ENCODE data around the gene CDH4.

The CDH4 gene

GRCh38 chr20:61719691-61720347, 467.8 kb downstream of the CDH4 start:
- no peak overlapping the region for H3K27ac ChIP-seq
- no peak for TF ChIP-seq CTCF (conservative IDR thresholded peaks at IDR 0.05)
- no peak for TF ChIP-seq ZFX (IDR thresholded peaks at IDR 0.05)

- TF ChIP-seq ZFX (IDR thresholded peaks at IDR 0.05) (no peak), CTCF (conservative IDR thresholded peaks at IDR 0.05) (no peak)
- no peak overlapping the region for H3K27ac ChIP-seq
These were observed 468.3 kb downstream of the CDH4 start for GRCh38 chr20:61720348-61720696.

DNA sequence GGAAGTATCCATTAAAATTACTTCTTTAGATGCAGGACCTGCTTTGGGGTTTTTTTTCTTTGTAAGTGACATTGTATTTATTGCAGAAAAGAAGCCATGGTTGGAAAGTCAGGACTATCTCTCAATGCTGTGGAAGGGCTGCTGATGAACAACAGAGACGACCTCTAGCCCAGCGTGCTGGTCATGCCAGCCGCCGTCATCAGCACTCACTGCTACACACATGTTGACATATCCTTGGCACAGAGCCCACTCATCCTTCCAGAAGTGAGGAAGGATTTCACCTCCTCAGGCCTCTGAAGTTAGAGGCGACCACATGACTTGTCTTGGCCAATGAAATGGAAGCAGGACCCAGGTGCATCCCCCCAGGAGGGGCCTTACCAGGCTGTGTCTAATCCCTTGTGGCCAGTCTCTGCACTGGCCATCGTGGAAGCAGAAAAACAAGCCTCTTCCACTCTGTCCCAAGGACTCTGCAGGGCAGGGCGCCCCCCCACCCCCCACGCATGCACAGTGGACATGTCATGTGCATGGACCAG, 470.2 kb downstream of the CDH4 start:
- no peak overlapping the region for H3K27ac ChIP-seq
- TF ChIP-seq CTCF (conservative IDR thresholded peaks at IDR 0.05) (no peak), ZFX (IDR thresholded peaks at IDR 0.05) (no peak)

GRCh38 chr20:61723529-61724257, 471.6 kb downstream of the CDH4 start:
- no peak for TF ChIP-seq ZFX (IDR thresholded peaks at IDR 0.05)
- no peak for TF ChIP-seq CTCF (conservative IDR thresholded peaks at IDR 0.05)
- H3K27ac ChIP-seq: no peak overlapping the region

DNA sequence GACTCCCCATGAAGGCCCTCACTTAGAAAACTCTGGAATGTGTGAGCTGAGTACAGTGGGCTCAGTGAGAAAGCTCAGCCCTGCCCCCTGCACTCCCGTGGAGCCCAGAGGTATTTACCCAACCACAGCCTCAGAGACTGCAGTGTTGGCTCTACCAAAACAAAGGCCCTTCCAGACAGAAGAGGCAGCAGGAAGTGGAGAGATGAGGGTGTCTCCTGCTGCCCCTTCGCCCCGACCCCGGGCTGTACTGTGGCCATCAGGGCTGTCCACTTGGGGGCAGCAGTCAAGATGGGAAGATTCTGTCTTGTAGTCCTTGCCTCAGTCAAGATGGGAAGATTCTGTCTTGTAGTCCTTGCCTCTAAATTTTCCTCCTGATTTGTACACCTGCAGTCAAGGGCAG, 472.3 kb downstream of the CDH4 start:
- no peak overlapping the region for H3K27ac ChIP-seq
- TF ChIP-seq ZFX (IDR thresholded peaks at IDR 0.05) (no peak), CTCF (conservative IDR thresholded peaks at IDR 0.05) (no peak; the same call in 1 of the 2 replicates)

GRCh38 chr20:61725145-61725544, 473.1 kb downstream of the CDH4 start:
- TF ChIP-seq ZFX (IDR thresholded peaks at IDR 0.05): no peak
- TF ChIP-seq CTCF (conservative IDR thresholded peaks at IDR 0.05): no peak
- H3K27ac ChIP-seq: no peak overlapping the region

GRCh38 chr20:61725966-61726365, 473.9 kb downstream of the CDH4 start:
- TF ChIP-seq CTCF (conservative IDR thresholded peaks at IDR 0.05) (no peak), ZFX (IDR thresholded peaks at IDR 0.05) (no peak)
- H3K27ac ChIP-seq: no peak overlapping the region

Data from C4-2B (cell line).